NB4 (cell line): ENCODE data around the gene ARHGDIG.

Source experiments
- CTCF ChIP-seq: IDR thresholded peaks from one replicate; pipeline ENCODE4 v1.5.1; 2012; ENCODE audit warnings: low read depth, low read length
- POLR2A ChIP-seq: IDR thresholded peaks from 2 replicates; pipeline ENCODE4 v1.6.1; 2011; ENCODE audit warnings: mild to moderate bottlenecking; ENCODE audit not compliant: insufficient read length; ENCODE audit errors: extremely low read depth

- TF ChIP-seq CTCF, result no peak
- no peak for TF ChIP-seq POLR2A
Observed at GRCh38 chr16:322476-323143, 42.2 kb downstream of the ARHGDIG start.
